M059J (cell line): ENCODE data around the gene PRG3. TPM values are rescaled to one million over a fixed set of nuclear protein-coding genes. Genes with fewer than 3 reads are reported as not detected.
A peak's percentile ranks its signal among the peaks of the same experiment; 100 is the strongest.
"Not testable (repeated sequence)": the region's sequence is repeated elsewhere in the genome, so short reads cannot be mapped to it uniquely, and the experiment has no call there.

Source experiments
- DNase-seq: peaks from one replicate; pipeline ENCODE4 v3.0.0-alpha.2; 2012; ENCODE audit warnings: low read depth
- total RNA-seq: library from RNA; depleted of rRNA; stranded (reverse); fragments of >200 nt; shearing (Covaris generic); gene quantifications from 2 replicates; pipeline ENCODE4 v1.2.3, GENCODE V29; 2014; rRNA removed

Gene PRG3
- total RNA-seq, 1 experiment from 2014 or later: not detected

DNA sequence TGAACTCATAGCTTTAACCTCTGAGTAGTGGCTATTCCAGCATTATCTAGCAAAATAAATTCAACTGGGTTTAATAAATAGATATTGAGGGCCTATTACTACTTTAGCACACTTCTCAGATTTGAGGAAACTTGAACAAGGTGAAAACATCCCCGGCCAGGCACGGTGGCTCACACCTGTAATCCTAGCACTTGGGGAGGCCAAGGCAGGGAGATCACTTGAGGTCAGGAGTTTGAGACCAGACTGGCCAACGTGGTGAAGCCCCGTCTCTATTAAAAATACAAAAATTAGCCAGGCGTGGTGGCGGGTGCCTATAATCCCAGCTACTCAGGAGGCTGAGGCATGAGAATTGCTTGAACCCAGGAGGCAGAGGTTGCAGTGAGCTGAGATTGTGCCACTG, 44.1 kb downstream of the PRG3 start:
- DNase-seq: not testable (repeated sequence)

GRCh38 chr11:57336111-57336666, 44.8 kb downstream of the PRG3 start:
- peak; percentile 15 for DNase-seq

- peak; percentile 87 for DNase-seq
Observed at GRCh38 chr11:57335343-57336110, 45.4 kb downstream of the PRG3 start, which contains the start of gene SSRP1. TSS of gene SSRP1 (minus strand) at chr11:57335892. CDS start at chr11:57335121, 771 bp downstream.

- no peak for DNase-seq
Observed at GRCh38 chr11:57335023-57335342, 46.0 kb downstream of the PRG3 start.

DNA sequence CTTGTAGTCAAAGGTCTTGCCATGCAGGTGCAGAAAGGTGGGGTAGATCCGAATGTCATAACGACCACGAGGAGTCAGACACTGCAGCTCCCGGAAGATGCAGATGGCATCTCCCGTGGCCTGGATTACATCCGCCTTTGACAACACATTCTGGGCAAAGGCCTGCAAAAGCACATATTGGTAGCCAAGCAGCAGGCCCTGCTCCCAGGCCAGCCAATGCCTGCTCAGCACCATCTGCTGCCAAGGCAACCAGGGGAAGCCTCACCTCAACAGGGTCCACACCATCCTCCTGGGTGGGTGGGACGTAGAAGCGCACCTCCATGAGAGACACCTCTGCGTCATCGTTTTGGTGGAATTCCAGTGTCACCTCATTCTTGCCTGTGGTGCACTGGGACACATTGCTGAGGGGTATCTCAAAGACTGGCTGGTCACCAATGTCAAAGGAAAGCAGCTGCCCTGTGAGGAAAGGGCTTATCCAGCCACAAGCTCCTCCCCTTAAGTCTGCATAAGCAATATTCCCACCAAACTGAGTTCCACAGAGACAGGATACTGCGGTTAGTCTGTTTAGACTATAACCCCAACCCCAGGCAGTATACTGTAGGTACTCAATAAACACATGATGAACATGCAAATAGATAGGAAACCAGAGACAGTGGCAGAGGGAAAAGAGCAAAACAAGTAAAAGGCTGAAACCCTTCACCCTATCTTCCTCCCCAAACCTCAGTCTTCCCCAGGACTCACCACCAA, 48.1 kb downstream of the PRG3 start:
- DNase-seq: no peak

GRCh38 chr11:57331720-57332119, 49.2 kb downstream of the PRG3 start:
- DNase-seq: no peak

DNA sequence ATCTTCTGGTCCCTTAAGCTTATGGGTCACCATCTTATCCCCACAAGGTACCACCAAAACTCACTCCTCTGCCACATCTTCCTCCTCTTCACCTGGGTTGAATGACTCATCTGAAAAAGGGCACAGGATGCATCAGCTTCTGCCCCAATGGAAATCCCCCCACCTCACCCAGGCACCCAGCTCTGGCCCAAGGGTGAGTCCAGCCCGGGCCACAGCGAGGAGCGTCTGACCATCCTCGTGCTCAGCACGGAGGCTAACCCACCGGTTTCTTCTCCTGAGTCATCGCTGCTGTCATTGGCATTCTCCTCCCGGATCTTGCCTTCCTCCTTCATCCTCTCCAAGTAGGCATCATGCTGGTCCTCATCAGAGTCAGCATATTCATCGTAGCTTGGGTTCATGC, 50.9 kb downstream of the PRG3 start:
- no peak for DNase-seq

GRCh38 chr11:57327721-57328120, 53.2 kb downstream of the PRG3 start:
- no peak for DNase-seq

Other genes starting within 250 kb of the PRG3 start
- not detected in 2 replicates for gene LRRC55, start 199.2 kb downstream of the PRG3 start, total RNA-seq
- not detected in 2 replicates for gene APLNR, start 143.9 kb downstream of the PRG3 start, total RNA-seq
- gene TNKS1BP1, start 56.2 kb downstream of the PRG3 start, total RNA-seq: 18.4 and 44.4 TPM in 2 replicates
- gene SSRP1, start 45.3 kb downstream of the PRG3 start, total RNA-seq: 96.0 and 145 TPM in 2 replicates
- not detected in 2 replicates for gene P2RX3, start 42.8 kb downstream of the PRG3 start, total RNA-seq
- 0.17 TPM in 1 of 2 replicates, not detected in the other for gene PRG2, start 9.5 kb upstream of the PRG3 start, total RNA-seq
- 77.4 and 95.1 TPM in 2 replicates for gene SLC43A3, start 46.0 kb upstream of the PRG3 start, total RNA-seq
- gene RTN4RL2, start 79.4 kb upstream of the PRG3 start, total RNA-seq: 0.34 and 0.96 TPM in 2 replicates
- 4.8 and 6.9 TPM in 2 replicates for gene SLC43A1, start 134.6 kb upstream of the PRG3 start, total RNA-seq
- 44.6 and 47.9 TPM in 2 replicates for gene TIMM10, start 149.6 kb upstream of the PRG3 start, total RNA-seq
- gene SMTNL1, start 156.4 kb upstream of the PRG3 start, total RNA-seq: not detected in 2 replicates
- 269 and 314 TPM in 2 replicates for gene UBE2L6, start 186.5 kb upstream of the PRG3 start, total RNA-seq
- 13.0 and 17.0 TPM in 2 replicates for gene SERPING1, start 216.5 kb upstream of the PRG3 start, total RNA-seq